ENCODE measurements around the gene SMCHD1.

The SMCHD1 gene

DNA sequence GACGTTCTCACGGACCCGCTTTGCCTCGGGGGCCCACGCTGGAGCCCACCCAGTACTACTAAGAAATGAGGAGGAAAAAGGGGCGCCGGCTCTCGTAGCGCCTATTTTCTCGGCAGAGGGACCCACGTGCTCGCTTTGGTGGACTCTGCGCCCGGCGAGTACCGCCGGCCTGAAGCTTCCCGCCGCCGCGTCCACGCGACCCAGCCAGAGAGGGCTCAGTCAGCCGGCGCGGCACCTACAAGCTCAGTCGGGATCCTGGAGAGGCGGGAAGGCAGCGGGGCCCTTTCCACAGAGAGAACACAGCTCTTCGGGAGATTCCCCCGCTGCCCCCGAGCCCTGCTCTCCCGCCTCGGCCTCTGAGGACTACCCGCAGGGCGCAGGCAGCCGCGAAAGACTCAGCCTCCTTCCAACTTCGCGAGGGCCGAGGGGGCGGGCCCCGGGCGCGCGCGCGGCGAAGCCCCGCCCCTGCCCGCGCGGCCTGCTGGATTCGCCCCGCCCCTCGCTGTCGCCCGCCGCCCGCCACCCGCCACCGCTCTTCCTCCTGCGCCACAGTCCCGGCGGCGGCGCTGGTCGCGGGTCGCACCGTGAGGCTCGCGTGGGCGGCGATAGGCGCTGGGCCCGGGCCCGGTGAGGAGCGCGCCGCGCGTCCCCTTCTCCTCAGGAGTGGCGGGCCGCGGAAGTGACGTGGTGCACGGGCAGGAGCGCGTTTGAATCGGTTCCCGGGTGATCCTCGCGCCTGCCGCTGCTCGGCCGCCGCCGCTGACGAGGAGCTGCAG, at the start of gene SMCHD1:
SMCHD1 (plus strand) TSS at position 549 of the 776 bp plus-strand sequence. CDS start 350 bp downstream, outside the sequence.
- DNase-seq (ENCODE audit: low read depth in 4 of 4, low spot score in 1 of 4), result peak; percentile 86 to 93 (median 89)

DNA sequence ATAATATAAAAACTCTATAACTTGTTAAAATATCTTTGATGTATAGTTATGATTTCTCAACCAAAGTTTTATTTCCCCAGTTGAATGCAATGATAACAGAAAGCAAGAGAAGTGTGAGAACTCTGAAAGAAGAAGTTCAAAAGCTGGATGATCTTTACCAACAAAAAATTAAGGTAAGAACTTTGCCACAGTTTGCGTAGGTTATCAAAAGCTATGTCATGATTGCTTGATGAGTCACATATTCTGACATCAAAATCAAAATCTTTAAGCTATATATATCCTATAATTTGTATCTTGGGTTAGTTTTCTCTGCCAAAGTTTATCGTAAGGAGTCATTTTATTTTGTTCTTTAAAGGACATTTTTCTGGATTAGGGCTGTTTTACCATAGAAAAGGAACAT, 49.2 kb upstream of the SMCHD1 start:
- DNase-seq (ENCODE audit: low read depth in 4 of 4, low spot score in 1 of 4), result no peak

DNA sequence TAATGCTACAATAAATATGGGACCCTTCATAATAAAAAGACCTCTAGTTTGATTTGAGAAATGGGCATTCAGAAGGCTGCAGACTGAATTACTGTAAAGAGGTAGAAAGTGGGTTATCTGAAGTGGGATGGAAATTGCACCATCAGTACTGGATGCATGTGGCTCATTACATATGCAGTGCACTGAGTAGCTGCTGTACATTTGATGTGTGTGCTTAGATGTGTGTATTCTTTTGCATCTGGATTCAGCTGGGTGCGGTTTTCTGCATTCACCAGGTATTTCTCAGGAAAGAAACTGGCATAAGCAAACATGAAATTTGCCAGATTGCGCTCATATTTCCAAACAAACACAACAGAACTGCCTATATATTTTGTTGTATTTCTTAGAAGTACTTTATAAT, 45.9 kb upstream of the SMCHD1 start:
- no peak for DNase-seq (ENCODE audit: low read depth in 4 of 4, low spot score in 1 of 4)

DNA sequence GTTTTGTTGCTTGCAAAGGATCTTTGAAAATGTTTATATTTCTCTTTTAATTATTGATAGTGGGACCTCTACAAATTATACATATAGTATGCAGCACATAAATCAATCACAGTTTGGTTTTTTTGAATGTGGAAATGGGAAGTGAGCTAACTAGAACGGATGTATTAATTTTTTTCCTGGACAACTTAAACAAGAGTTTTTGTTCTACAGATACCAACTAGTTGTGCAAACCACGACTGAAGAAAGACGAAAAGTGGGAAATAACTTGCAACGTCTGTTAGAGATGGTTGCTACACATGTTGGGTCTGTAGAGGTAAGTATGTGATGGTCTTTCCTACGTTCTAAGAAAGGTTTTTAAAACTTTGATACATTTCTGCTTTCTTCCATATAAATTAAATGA, 45.0 kb upstream of the SMCHD1 start:
- no peak for DNase-seq (ENCODE audit: low read depth in 4 of 4, low spot score in 1 of 4)

DNA sequence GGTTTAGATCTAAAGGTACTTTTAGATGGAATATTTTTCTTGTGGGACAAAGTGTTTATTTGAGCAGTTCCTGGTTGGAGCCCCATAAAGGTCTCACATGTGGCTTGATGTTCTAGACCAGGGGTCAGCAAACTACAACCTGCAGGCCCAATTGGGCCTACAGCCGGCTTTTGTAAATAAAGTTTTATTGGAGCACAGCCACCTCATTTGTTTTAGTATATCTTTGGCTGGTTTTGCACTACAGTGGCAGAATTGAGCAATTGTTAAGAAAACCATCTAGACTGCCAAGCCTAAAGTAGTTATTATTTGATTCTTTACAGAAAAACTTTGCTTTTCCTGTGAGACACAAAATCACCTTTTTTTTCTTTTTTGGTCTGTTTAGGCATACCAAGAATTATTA, 42.5 kb upstream of the SMCHD1 start:
- DNase-seq (ENCODE audit: low read depth in 4 of 4, low spot score in 1 of 4), result no peak

DNA sequence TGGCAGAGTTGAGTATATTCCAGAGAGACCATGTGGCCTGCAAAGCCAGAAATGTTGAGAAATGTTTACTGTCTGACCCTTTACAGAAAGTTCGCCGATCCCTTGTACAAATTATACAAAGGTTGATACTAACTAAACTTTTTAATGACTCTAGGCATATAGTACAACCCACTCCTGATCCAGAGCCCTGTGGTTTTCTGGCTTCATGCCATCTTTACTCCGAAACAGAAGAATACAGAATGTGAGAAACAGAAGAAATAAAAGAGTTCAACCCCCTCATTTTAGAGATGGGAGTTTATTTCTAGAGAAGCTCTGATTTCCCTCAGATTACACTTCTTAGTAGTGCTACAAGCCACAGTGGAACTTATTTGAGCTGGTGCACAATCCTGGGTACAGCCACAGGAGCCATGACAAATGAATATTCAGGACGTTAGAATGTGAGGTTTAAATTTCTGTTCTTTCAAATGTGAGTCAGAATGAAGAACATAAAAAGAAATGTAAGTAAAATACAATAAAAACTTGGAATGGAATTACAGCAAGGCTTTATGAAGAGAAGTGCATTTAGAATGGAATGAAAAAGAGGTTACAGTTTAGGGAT, 38.0 kb upstream of the SMCHD1 start:
- DNase-seq (ENCODE audit: low read depth in 4 of 4, low spot score in 1 of 4), result no peak

DNA sequence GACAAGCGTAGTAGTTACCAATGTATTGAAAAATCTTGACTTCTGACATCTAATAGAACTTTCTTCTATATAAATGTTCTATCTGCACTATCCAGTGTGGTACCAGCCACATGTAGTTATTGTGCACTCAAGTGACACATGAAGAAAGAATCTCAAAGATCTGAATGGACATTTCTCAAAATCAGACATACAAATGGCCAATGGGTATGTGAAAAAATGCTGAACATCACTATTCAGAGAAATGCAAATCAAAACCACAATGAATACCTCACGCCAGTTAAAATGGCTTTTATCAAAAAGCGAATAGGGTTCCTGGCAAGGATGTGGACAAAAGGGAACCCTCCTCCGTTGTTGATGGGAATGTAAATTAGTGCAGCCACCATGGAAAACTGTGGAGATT, 37.5 kb upstream of the SMCHD1 start:
- no peak for DNase-seq (ENCODE audit: low read depth in 4 of 4, low spot score in 1 of 4)

DNA sequence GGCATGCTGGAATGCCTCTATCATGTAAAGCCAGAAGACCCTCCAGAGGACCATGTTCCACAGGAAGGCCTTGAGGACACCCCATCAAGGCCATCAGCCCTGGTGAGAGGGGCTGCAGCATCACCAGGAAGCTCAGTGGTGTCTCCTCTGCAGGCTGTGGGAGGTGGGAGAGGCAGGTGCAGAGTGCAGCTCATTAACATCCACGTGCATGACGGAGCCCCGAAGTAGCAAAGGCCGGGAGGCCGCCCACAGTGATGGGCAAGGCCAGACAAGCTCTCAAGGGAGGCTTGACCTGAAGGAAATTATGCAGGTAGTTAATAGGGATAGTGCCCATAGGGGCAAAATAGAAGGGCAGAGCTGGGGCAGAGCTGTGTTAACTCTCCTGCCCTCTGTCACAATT, 30.3 kb upstream of the SMCHD1 start:
- DNase-seq (ENCODE audit: low read depth in 4 of 4, low spot score in 1 of 4), result no peak

DNA sequence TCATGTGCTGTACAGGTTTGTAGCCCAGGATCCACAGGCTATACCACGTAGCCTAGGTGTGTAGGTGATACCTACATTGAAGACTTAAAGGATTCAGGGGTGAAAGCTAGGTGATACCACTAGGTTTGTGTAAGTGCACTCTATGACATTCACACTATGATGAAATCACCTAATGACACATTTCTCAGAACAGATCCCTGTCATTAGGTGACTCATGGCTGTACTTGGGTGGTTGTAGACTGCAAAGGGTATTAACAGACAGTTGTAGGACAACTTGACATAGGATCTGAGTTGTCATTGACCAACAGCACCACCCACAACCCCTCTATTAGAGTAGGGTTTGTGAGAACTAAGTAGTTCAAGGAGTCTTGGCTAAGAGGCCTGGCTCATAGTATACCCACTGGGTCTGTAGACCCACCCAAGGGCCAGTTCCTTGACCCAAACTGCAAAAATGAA, 27.7 kb upstream of the SMCHD1 start:
- DNase-seq (ENCODE audit: low read depth in 4 of 4, low spot score in 1 of 4), result no peak

DNA sequence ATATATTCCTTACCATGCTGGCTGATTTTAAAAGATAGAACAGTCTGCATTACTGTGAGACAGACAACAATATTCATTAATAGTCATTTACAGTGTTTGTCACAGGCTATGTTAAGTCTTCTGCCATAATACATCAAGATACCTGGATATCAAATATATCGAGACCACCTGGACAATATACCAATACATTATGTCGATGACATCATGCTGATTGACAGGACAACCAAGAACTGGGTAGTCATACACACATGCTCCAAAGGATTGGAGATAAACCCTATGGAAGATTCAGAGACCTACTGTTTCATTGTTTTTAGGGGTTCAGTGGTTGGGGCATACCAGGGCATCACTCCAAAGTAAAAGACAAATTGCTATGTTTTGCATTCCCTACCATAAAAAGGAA, 26.5 kb upstream of the SMCHD1 start:
- DNase-seq (ENCODE audit: low read depth in 4 of 4, low spot score in 1 of 4), result no peak

DNA sequence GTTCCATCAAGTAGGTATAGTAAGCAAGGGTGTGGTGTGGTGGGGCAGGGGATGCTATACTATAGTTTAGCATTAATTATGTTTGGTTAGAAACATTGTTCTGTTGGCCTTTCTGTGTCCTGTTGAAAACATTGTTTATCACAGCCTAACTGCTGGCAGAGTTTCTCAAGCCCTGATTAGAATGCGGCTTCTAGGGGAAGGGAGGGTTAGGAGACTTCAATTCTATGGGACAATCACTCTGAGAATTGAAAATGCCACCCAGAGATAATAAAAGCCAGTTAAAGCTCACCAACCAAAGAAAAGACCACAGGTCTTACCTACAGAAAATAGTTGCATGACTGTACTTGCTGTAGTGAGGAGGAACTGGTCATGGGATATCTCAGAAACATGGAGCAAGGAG, 19.9 kb upstream of the SMCHD1 start:
- no peak for DNase-seq (ENCODE audit: low read depth in 4 of 4, low spot score in 1 of 4)

DNA sequence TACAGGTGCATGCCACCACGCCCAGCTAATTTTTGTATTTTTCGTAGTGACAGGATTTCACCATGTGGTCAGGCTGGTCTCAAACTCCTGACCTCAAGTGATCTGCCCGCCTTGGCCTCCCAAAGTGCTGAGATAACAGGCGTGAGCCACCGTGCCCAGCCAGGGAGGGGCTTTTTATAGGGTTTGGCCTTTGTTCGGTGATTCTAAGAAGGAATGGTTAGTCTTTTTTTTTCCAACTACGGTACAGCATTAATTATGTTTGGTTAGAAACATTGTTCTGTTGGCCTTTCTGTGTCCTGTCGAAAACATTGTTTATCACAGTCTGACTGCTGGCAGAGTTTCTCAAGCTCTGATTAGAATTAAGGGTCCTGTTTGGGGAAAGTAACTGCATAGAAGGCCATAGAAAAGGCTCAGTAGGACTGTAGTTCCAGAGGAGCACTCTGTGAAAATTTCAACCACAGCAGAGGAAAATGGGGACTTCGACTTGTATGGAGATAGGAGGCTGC, 19.3 kb upstream of the SMCHD1 start:
- DNase-seq (ENCODE audit: low read depth in 4 of 4, low spot score in 1 of 4), result no peak

DNA sequence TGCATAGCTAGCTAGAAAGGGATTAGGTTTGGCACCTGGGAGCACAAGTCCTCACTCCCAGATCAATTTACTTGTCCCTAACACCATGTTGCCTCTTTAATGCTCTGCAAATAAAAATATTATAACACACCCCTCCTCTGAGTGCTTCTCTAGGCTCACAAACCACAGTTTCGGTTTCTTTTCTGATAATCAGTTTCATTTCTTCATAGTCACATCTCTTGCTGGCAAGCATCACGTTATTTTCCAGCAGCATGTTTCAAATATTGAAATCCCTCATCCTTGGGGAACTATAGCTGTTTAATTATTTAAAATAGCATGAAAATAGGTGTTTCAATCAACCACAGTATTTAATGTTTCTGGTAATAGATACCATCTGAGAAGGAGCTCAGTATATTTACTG, 13.9 kb upstream of the SMCHD1 start:
- no peak for DNase-seq (ENCODE audit: low read depth in 4 of 4, low spot score in 1 of 4)

DNA sequence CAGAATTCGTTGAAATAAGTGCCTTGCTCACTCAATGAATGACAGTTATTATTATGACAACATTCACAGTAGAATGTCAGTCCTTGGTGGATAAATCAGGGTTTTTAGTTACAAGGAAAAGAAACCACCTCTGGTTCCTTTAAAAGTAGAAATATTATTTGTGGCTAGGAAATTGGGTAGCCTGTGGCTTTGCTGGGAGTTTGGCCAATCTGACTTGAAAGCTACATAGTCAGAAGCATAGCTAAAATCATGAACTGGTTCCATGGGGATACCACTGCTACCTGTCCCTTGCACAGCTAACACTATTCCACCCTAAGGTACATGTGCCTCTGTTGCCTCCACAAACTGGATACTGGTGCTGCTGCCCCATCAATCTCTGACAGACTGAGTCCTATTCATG, 12.8 kb upstream of the SMCHD1 start:
- no peak for DNase-seq (ENCODE audit: low read depth in 4 of 4, low spot score in 1 of 4)

DNA sequence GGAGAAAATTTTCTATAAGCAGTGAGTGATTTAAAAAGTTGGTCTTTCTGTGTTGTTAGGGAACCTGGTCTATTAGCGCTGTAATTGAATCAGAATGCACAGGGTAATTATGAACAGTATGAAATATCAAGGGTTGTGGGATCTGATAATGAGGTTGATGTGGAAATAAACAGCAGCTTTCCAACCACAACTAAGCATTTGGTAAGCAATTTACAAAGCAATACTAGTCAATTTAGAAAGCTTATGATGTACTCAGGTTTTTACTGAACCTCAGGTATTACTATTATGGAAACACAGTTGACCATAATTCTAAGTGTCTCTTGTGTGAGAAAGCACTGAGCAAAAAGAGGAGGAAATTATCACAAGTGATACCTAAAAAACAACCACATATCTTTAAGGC, 11.0 kb upstream of the SMCHD1 start:
- DNase-seq (ENCODE audit: low read depth in 4 of 4, low spot score in 1 of 4), result no peak

DNA sequence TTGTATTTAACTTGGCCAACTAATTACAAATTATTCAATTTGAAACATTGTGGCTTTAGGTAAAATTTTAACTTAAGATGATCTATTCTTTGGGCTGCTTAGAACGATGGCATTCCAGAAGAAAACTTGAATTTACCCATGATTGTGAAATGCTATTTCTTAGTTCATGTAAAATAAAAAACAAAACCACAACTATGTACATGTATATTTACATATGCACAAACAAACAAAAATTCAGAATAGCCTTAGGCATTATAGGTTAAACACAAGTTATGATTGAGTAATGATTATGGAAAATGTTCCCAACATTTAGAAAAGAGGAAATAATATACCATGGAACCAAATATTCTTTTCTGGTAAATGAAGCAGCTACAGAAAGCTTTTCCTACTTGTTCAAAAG, 3.5 kb upstream of the SMCHD1 start:
- DNase-seq (ENCODE audit: low read depth in 4 of 4, low spot score in 1 of 4), result no peak

DNA sequence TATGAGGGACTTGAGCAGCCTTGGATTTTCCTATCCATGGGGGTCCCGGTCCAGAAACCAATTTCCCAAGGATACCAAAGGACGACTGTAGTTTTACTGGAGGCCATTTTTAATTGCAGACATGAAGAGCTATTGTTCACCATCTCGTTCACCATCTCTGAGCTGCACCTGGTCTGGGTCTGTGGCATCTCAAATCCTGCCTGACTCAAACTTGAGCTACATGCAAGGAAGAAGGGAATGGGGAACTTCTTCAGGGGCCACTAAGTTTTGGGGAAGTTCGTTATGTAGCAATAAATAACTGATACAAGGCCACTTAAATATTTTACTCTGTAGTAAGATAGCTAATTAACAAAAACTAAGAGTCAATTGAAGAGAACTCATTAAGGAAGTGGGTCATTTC, 2.1 kb upstream of the SMCHD1 start:
- DNase-seq (ENCODE audit: low read depth in 4 of 4, low spot score in 1 of 4), result no peak

DNA sequence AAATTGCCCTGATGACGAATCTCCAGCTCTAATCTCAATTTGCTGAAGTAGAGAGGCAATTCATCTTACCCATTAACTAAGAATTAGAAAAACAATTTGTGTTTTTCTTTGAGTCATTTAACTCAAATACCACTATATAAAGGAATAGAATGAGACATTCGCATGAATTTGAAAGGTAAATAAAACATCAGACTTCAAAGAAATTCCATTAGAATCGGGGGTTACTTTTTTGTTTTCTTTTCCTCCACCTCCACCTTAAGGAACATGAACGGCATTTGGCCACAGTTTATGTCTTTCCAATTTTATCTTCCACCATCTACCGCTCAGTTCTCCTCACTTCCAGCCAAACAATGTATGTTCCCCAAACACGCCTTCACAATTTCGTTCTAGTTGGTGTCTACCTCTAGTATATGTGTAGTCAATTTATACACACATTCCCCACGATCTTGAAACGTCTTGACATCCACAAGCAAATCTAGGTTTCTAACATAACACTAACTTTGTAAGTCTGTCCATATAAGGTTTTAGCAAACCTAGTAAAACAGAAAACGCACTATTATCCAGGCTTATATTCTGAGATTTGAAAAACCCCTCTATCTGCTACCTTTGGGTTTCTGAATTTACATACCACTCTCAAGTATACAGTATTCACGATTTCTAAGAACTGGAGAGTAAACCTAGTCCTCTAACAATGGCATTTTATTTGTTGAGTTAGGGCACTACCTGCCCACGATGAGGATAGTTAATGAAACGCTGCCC, 1.2 kb upstream of the SMCHD1 start:
- no peak for DNase-seq (ENCODE audit: low read depth in 4 of 4, low spot score in 1 of 4)

DNA sequence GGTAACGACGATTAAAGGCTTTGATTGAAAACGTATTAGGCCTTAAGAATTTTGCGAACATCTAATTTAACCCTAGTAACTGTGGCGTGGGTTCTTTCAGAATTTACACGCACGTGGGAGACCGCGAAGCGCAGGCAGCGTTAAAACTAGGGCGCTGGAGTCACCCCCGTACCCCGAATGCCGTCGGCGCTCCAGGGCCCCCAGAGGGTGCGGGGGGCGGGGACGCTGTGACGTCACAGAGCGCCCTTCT, 673 bp upstream of the SMCHD1 start:
- DNase-seq (ENCODE audit: low read depth in 4 of 4, low spot score in 1 of 4), result peak in 3 of 4 experiments; percentile 52 to 64 (median 54)

DNA sequence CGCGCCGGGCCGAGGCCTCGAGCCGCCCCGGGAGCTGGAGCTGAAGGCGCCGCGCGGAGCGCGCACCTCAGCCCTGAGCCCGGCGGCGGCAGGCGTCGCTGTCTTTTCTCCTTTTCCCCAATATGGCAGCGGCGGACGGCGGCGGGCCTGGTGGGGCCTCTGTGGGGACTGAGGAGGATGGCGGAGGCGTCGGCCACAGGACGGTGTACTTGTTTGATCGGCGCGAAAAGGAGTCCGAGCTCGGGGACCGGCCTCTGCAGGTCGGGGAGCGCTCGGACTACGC, 369 bp downstream of the SMCHD1 start:
- DNase-seq (ENCODE audit: low read depth in 4 of 4, low spot score in 1 of 4), result no peak

DNA sequence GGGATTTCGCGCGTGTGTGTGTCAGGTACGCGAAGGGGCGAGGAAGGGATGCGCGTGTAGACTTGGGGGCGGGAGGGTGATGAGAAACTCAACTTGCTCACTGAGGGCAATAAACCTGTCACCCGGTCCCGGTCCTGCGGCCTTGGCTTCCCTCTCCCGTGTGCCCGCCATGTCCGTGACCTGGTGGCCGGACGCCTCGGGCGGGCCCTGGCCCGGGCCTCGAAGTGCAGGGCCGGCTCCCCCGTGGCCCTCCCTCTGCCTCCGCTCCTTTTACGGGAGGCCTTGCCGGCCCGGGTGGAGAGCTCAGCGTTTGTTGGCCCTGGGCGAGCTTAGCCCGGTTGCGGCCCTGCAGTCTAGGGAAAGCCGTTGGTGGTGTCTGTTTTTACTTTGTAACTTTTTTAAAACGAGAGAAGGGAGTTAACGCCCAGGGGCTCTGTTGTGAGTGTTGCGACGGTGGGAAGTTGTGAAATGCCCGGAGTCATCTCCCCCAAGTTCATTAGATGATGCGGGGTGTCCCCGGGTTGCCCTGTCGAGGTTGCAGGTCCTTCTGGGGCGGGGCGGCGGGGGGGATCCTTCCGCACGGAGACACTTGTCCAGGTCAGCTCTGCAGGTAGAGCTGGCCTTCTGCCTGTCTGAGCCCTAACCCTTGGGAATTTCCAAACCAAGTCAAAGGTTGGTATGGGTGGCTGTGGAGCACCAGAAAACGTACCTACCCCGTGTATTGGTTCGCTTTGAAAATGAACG, 883 bp downstream of the SMCHD1 start:
- DNase-seq (ENCODE audit: low read depth in 4 of 4, low spot score in 1 of 4), result peak in 2 of 4 experiments; percentile 14 to 34

DNA sequence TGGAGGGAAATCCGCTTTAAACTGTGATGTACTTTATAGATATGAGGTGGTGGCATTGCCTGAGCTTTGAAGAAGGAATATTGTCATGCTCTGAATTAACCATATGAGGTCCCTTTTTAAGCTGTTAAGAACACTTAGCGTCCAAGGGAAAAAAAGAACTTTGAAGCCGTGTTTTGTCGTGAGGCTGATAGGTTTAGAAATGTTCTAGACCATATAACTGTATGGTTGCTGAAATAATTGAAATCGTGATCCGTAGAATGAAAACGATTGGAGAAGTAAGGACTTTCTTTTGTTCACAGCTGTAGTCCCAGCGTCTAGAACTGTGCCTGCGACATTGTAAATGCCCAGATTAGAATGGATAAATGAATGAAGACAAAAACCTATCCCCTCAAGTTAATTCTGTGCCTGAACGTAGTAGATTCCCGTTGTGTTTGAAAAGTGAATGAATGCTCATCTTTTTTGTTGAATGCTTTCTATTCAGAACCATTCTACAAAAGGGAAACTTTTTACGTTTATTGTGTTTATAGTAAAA, 1.5 kb downstream of the SMCHD1 start:
- DNase-seq (ENCODE audit: low read depth in 4 of 4, low spot score in 1 of 4), result no peak

All from stimulated activated CD4-positive, alpha-beta T cell treated with anti-CD3 and anti-CD28 coated beads, Interleukin-1b, Interleukin-23, amount 100 ng/mL, for 24 hours (primary cell).